GM18517 (cell line): ENCODE measurements around the gene CYB561D1.

Experiments
- ATAC-seq: cut with Tn5 transposase; IDR thresholded peaks from one replicate; pipeline ENCODE4 v1.9.1; 2021; ENCODE audit warnings: mild to moderate bottlenecking, moderate library complexity; ENCODE audit not compliant: unreplicated experiment

CYB561D1 gene

GRCh38 chr1:109499661-109500536 lies 6.0 kb downstream of the CYB561D1 start:
- ATAC-seq = no peak

GRCh38 chr1:109500941-109501381 lies 7.1 kb downstream of the CYB561D1 start:
- ATAC-seq = no peak

- no peak for ATAC-seq
These were observed 7.9 kb downstream of the CYB561D1 start for GRCh38 chr1:109501644-109502363.

GRCh38 chr1:109502364-109502851 lies 8.5 kb downstream of the CYB561D1 start:
- no peak for ATAC-seq

GRCh38 chr1:109503935-109504334 lies 10.0 kb downstream of the CYB561D1 start:
- ATAC-seq = no peak

GRCh38 chr1:109504974-109505373 lies 11.1 kb downstream of the CYB561D1 start:
- no peak for ATAC-seq

- ATAC-seq = no peak
These were observed 14.3 kb downstream of the CYB561D1 start for GRCh38 chr1:109508001-109508872.

GRCh38 chr1:109508873-109509175 lies 14.9 kb downstream of the CYB561D1 start:
- no peak for ATAC-seq

GRCh38 chr1:109509176-109510134 lies 15.6 kb downstream of the CYB561D1 start, which contains the start of gene AMIGO1:
TSS of gene AMIGO1 (minus strand) at chr1:109509727. CDS start at chr1:109508912, 815 bp downstream.
- no peak for ATAC-seq

- no peak for ATAC-seq
These were observed 19.3 kb downstream of the CYB561D1 start for GRCh38 chr1:109513110-109513710.

GRCh38 chr1:109514846-109515245 lies 21.0 kb downstream of the CYB561D1 start:
- ATAC-seq = no peak

- no peak for ATAC-seq
These were observed 23.0 kb downstream of the CYB561D1 start for GRCh38 chr1:109516872-109517271.

GRCh38 chr1:109517337-109517736 lies 23.4 kb downstream of the CYB561D1 start:
- ATAC-seq = no peak

GRCh38 chr1:109521002-109521951 lies 27.4 kb downstream of the CYB561D1 start:
- no peak for ATAC-seq

GRCh38 chr1:109522026-109522425 lies 28.1 kb downstream of the CYB561D1 start:
- ATAC-seq = no peak

GRCh38 chr1:109523706-109524105 lies 29.8 kb downstream of the CYB561D1 start:
- ATAC-seq = no peak

GRCh38 chr1:109527098-109527811 lies 33.4 kb downstream of the CYB561D1 start:
- peak; percentile 60 for ATAC-seq
